Measurements from ENCODE around the gene QKI.

GRCh38 chr6:163589387-163589786 lies 174.9 kb downstream of the QKI start:
- TF ChIP-seq CTCF (IDR thresholded peaks at IDR 0.05) (no peak), POLR2A (IDR thresholded peaks at IDR 0.05) (no peak)

All from ovary (tissue), 3 donors.